ENCODE measurements around the gene SCAP.

DNA sequence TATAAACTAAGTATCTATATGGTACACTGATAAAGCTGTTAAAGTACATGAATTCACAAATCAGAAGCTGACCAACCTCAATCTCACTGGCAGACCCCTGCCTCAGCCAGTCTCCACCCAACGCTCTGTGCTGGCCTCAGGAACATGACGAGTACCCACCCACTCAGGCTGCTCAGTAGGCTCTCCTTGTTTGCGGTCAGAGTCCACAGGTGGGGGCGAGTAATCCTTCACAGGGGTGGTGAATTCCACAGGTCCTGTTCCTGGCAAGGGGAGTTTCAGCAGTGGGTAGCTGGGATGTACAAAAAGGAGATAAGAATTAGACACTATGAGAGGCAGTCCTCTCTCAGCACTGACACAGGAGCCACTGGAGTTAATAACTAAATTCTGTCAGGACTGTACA lies 40.9 kb downstream of the SCAP start:
- TF ChIP-seq, protein P1, sequence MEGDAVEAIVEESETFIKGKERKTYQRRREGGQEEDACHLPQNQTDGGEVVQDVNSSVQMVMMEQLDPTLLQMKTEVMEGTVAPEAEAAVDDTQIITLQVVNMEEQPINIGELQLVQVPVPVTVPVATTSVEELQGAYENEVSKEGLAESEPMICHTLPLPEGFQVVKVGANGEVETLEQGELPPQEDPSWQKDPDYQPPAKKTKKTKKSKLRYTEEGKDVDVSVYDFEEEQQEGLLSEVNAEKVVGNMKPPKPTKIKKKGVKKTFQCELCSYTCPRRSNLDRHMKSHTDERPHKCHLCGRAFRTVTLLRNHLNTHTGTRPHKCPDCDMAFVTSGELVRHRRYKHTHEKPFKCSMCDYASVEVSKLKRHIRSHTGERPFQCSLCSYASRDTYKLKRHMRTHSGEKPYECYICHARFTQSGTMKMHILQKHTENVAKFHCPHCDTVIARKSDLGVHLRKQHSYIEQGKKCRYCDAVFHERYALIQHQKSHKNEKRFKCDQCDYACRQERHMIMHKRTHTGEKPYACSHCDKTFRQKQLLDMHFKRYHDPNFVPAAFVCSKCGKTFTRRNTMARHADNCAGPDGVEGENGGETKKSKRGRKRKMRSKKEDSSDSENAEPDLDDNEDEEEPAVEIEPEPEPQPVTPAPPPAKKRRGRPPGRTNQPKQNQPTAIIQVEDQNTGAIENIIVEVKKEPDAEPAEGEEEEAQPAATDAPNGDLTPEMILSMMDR (IDR thresholded peaks at IDR 0.05), result no peak
- no peak for TF ChIP-seq POLR2A (IDR thresholded peaks at IDR 0.05)

Measured in ovary (tissue), 3 donors.